HL-60 (cell line): ENCODE data around the gene ZMIZ1.

Experiments used
- CTCF ChIP-seq: IDR thresholded peaks from one replicate; pipeline ENCODE4 v1.5.1; 2011; ENCODE audit warnings: low read length, control low read depth, inconsistent platforms; ENCODE audit not compliant: insufficient read depth
- POLR2AphosphoS5 ChIP-seq: IDR thresholded peaks from 2 replicates; pipeline ENCODE4 v1.6.1; 2012; ENCODE audit warnings: low read depth
- SPI1 ChIP-seq: IDR thresholded peaks from 2 replicates; pipeline ENCODE4 v1.6.1; 2012; ENCODE audit warnings: low read depth, mild to moderate bottlenecking, borderline replicate concordance

- TF ChIP-seq CTCF (no peak), SPI1 (peak; percentile 41; the same call in 1 of the 2 replicates), POLR2AphosphoS5 (peak; percentile 51)
Observed at GRCh38 chr10:79250259-79250658, 181.5 kb downstream of the ZMIZ1 start.
